NCI-H748 treated with DMSO at 0.1 percent for 48 hours (cell line): ENCODE measurements around the gene TIMD4.

Experiments used
- DNase-seq: peaks from one replicate; lab custom pipeline; 2025; lab: John Stamatoyannopoulos, UW

The TIMD4 gene

GRCh38 chr5:156920861-156921431 lies 42.1 kb downstream of the TIMD4 start:
- no peak for DNase-seq

- peak; percentile 26 for DNase-seq
These were observed 42.8 kb downstream of the TIMD4 start for GRCh38 chr5:156920042-156920860.

GRCh38 chr5:156918311-156918845 lies 44.6 kb downstream of the TIMD4 start:
- DNase-seq, result no peak

GRCh38 chr5:156914371-156914737 lies 48.7 kb downstream of the TIMD4 start:
- no peak for DNase-seq

GRCh38 chr5:156913719-156914370 lies 49.2 kb downstream of the TIMD4 start:
- peak; percentile 97 for DNase-seq

GRCh38 chr5:156913355-156913718 lies 49.7 kb downstream of the TIMD4 start:
- no peak for DNase-seq

- no peak for DNase-seq
These were observed 50.2 kb downstream of the TIMD4 start for GRCh38 chr5:156912869-156913268.

- DNase-seq, result no peak
These were observed 53.8 kb downstream of the TIMD4 start for GRCh38 chr5:156909180-156909579.

- DNase-seq, result no peak
These were observed 55.4 kb downstream of the TIMD4 start for GRCh38 chr5:156907667-156908066.

- no peak for DNase-seq
These were observed 56.2 kb downstream of the TIMD4 start for GRCh38 chr5:156906807-156907206.

GRCh38 chr5:156896546-156896945 lies 66.5 kb downstream of the TIMD4 start:
- no peak for DNase-seq

- no peak for DNase-seq
These were observed 69.5 kb downstream of the TIMD4 start for GRCh38 chr5:156893517-156893916.

- DNase-seq, result no peak
These were observed 70.2 kb downstream of the TIMD4 start for GRCh38 chr5:156892864-156893263.

- no peak for DNase-seq
These were observed 70.8 kb downstream of the TIMD4 start for GRCh38 chr5:156892223-156892622.

GRCh38 chr5:156888520-156888919 lies 74.5 kb downstream of the TIMD4 start:
- DNase-seq, result no peak

GRCh38 chr5:156883316-156883875 lies 79.6 kb downstream of the TIMD4 start:
- no peak for DNase-seq

- peak; percentile 20 for DNase-seq
These were observed 83.3 kb downstream of the TIMD4 start for GRCh38 chr5:156879665-156880285.

GRCh38 chr5:156871212-156871611 lies 91.8 kb downstream of the TIMD4 start:
- DNase-seq, result no peak

- DNase-seq, result no peak
These were observed 92.6 kb downstream of the TIMD4 start for GRCh38 chr5:156870498-156870839.
